Measurements from ENCODE around the gene B4GALNT2.
"Not testable (repeated sequence)": the region's sequence is repeated elsewhere in the genome, so short reads cannot be mapped to it uniquely, and the experiment has no call there.

B4GALNT2 gene, protein sequence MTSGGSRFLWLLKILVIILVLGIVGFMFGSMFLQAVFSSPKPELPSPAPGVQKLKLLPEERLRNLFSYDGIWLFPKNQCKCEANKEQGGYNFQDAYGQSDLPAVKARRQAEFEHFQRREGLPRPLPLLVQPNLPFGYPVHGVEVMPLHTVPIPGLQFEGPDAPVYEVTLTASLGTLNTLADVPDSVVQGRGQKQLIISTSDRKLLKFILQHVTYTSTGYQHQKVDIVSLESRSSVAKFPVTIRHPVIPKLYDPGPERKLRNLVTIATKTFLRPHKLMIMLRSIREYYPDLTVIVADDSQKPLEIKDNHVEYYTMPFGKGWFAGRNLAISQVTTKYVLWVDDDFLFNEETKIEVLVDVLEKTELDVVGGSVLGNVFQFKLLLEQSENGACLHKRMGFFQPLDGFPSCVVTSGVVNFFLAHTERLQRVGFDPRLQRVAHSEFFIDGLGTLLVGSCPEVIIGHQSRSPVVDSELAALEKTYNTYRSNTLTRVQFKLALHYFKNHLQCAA

DNA sequence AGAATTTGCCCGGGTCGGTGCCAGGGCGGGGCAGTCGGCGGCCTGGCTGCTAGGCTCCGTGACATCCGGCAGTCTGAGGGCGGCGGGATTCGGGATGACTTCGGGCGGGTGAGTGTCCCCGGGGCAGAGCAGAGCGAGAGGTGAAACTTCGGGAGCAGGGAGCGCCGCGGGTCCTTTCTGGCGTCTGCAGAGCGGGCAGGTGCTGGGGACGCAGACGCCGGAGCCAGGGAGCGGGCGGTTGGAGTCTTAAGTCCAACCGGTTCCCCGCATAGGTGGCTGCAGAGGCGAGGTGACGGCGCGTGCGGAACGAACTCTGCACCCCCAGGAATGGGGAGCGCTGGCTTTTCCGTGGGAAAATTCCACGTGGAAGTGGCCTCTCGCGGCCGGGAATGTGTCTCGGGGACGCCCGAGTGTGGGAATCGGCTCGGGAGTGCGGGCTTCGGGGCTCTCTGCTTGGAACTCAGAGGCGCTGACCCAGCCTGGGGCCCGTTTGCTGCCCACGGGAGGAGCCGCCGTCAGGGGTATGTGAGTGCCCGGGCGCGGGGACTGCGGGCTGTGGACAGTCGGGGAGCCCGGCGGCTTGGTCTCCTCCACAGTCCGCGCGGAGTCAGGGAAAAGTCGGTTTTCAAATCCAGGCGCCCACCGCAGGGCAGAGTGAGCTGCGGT lies at the start of gene B4GALNT2:
TSS of gene B4GALNT2 (plus strand) at position 71 of the 666 bp plus-strand sequence. CDS start at position 95, 24 bp downstream.
- no peak for DNase-seq (ENCODE audit: low spot score)

DNA sequence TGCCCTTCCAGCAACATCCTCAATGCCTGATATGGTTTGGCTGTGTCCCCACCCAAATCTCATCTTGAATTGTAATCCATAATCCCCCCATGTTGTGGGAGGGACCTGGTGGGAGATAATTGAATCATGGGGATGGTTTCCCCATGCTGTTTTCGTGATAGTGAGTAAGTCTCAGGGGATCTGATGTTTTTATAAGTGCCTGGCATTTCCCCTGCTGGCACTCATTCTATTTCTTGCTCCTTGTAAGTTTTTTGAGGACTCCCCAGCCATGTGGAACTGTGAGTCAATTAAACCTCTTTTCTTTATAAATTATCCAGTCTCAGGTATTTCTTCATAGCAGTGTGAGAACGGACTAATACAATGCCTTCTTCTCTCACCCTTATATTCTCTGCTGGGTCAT lies 47.5 kb upstream of the B4GALNT2 start:
- not testable (repeated sequence) for DNase-seq (ENCODE audit: low spot score)

DNA sequence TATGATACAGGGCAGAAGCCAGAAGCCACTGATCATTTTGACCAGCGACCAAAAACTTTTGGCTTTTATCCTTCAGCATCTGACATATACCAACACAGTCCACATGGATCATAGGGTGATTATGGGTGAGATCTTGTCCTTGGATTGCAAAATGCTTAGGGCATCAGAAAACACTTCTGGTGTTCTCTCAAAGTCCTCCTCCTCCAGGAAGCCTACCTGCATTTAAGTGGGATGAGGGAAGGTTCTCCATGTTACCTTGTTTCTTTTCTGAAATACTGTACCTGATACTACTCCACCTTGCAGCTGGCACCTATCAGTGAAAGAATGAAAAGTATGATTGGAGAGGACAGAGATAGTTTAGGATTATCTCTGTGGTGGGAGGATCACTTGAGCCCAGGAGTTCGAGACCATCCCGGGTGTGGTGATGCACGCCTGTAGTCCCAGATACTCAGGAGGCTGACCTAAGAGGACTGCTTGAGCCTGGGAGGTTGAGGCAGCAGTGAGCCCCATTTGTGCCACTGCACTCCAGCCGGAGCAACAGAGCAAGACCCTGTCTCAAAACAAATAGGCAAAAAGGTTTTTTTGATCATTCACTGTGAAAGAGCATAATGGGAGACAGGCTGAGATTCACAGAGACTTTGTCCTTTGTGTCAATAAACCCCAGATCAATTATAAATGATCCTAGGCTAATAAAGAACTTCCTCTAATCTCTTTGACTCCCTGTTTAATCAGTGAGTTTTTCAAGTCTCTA lies 46.8 kb upstream of the B4GALNT2 start:
- DNase-seq (ENCODE audit: low spot score): no peak

DNA sequence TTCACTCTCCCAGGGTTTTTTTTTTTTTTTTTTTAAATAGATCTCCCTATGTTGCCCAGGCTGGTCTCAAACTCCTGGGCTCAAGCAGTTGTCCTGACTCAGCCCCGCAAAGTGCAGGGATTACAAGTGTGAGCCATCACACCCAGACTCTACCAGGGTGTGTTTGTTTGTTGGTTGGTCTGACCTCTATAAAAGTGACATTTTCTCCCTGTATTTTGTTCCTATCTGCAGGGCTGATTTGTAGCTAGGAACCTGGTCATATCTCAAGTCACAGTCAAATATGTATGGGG lies 46.3 kb upstream of the B4GALNT2 start:
- DNase-seq (ENCODE audit: low spot score): no peak

DNA sequence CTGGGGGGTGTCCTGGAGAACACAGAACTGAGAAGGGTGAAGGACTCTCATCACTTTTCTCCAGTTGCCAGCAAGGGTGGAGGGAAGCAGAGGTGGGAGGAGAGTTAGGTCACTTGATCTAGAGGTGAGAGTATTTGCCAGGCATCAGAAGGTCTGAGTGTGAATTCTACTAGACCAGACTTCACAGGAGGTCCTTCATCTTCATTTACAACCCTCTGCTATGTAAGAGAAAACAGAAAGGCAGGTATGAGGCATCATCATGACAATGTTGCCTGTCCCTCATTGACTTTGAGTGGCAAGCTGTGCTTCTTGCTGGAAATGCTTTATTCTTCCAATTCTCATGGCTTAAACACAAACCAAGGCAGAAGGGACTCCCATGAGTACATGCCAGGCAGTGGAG lies 45.9 kb upstream of the B4GALNT2 start:
- DNase-seq (ENCODE audit: low spot score): no peak

DNA sequence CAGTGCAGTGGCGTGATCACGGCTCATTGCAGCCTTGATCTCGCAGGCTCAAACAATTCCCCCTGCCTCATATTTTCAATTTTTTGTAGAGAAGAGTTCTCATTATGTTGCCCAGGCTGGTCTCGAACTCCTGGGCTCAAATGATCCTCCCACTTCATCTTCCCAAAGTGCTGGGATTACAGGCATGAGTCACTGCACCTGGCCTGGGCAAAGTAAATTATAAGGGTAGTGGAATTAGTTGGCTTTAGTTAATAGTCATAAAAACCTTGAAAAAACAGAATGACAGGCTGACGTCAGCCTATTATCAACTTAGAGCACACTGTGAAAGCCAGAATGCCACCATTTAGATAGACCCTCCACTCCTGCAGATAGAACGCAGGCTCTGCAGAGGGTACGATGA lies 43.5 kb upstream of the B4GALNT2 start:
- DNase-seq (ENCODE audit: low spot score): no peak

DNA sequence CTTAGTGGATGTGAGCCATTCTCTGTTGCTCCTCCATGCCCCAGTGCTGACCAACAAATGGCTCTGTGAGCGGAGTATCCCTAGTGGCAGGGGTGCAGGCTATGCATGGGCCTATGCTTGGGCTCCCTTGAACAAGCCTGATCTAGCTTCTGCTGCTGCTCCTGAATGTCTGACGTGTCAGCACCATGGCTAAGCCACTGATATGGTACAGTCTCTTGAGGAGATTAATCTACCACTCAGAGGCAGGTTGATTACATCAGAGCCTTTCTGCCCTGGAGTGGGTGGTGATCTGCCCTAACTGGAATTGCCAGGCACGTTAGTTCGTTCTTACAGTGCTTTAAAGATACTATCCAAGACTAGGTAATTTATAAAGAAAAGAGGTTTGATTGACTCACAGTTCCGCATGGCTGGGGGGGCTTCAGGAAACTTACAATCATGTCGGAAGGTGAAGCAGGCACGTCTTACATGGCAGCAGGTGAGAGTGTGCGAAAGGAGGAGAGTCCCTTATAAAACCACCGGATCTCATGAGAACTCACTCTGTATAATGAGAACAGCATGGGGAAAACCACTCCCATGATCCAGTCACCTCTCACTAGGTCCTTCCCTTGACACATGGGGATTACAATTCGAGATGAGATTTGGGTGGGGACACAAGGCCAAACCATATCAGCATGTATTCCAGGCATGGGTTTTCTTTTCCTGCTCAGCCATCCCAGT lies 41.5 kb upstream of the B4GALNT2 start:
- DNase-seq (ENCODE audit: low spot score): no peak

DNA sequence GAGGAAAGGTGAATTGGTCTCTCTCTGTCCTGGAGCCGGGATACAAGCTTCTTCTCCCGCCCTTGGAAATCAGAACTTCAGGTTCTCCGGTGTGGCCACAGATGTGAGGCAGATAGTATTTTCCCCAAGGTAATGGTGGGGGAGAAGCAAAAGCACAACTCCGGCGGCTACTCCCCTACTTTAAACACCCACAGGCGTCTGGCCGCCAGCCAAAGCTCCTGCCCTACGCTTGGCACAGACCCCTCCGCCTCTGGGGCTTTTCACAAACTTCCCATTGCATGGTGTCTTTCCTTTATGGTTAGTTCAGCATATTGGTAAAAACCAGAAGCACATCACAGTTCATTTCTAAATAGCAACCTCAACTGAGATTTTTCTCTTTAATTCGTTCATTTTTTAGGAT lies 39.4 kb upstream of the B4GALNT2 start:
- DNase-seq (ENCODE audit: low spot score): no peak

DNA sequence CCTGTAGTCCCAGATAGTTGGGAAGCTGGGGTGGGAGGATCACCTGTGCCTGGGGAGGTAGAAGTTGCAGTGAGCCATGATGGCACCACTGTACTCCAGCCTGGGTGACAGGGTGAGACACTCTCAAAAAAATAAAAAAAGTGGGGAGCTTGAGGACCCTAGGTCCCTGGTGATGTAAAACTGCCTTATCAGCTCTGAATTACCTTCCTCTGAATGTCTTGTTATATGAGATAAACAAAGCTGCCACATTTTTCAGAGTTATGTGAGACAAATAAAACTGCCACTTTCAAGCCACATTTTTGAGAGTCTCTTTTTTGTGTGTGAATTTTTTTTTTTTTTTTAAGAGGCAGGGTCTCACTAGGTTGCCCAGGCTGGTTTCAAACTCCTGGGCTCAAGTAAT lies 32.0 kb upstream of the B4GALNT2 start:
- DNase-seq (ENCODE audit: low spot score): no peak

DNA sequence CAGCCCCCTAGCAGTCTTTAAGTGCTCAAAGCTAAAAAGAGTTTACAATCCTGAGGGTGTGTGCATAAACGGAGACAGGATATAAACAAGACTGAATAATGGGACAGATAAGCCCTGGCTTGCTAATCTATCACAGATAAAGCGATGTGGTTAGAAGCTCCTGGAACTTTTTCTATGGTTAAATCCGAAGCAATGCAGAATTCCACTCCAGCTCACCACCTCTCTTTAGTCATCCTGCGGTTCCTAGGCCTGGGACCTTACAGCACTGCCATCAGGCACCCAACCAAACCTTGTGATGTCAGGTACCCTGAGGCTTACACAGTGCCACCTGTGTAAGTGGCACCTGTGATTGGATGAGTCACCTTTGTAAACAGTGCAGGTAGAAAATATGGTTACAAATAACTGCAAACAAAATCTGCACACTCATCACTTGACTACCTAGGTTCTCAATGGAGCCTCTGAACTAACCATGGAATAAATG lies 31.5 kb upstream of the B4GALNT2 start:
- DNase-seq (ENCODE audit: low spot score): no peak

DNA sequence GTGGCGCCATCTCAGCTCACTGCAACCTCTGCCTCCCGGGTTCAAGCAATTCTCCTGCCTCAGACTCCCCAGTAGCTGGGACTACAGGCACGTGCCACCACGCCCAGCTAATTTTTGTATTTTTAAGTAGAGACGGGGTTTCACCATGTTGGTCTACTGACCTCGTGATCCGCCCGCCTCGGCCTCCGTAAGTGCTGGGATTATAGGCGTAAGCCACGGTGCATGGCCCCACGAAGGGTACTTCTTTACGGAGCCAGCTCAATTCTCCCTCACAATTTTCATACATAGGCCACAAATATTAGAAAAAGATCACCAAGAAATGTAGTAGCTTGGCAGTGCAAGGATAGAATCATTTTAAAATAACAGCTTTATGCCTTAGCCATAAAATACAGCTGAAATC lies 29.2 kb upstream of the B4GALNT2 start:
- DNase-seq (ENCODE audit: low spot score): not testable (repeated sequence)

DNA sequence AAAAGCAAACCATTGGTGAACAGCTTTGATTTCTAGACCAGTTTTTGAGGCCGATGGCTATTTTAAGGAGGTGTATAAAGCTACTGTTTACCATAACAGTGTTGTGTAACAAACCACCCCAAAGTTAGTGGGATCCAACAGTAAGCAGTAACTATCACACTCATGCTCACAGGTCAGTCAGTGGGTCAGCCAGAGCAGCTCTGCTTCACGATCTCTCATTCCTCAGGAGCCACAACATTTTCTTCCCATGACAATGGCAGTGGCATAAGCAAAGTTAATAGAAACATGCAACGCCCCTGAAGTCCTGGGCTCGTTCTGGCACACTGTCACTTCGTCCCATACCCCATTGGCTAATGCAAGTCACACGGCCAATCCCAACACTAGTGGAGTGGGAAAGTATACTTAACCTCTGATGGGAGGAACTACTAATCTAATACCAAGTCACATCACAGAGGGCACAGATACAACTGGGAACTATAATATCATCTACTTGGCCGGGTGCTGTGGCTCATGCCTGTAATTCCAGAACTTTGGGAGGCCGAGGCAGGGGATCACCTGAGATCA lies 28.0 kb upstream of the B4GALNT2 start:
- DNase-seq (ENCODE audit: low spot score): no peak

DNA sequence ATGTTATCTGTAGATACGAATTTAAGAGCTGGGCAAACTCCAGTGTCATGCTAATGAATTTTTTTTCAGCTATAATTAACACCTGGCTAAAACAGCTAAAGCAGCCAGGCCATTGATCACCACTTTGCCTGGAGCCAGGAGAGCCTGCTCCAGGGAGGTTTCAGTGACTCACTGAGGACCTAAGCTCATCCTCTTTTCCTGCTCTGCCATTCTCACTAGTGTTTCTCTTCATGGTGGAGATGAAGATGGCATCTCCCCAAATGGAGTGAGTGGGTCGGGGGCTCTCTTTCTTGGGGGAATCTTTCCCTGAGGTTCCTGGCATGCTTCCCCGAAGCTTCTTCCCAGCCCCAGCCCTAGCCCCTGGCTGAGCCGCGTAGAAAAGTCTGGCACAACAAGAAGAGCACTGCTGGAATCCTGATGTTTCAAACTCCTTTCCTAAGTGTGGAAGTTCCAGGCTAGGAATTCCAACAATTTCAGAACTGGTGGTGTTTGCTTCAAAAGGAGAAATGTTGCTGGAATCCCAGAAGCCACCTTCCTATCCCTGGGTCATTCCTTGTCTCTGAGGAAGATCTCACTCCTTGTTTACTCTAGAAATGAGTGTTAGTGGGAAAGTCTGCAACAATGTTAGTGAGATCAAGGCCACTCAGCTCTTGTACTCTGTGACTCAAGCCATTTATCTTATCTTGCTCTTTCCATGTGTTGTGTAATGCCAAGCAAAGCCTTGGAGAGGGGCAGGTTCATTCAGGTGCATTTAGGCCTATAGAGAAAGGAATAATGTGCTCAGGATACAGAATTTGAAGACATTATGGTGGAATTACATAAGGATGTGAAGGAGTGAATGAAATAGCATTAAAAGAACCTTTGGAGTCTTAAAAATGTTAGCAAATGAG lies 26.0 kb upstream of the B4GALNT2 start:
- DNase-seq (ENCODE audit: low spot score): no peak

DNA sequence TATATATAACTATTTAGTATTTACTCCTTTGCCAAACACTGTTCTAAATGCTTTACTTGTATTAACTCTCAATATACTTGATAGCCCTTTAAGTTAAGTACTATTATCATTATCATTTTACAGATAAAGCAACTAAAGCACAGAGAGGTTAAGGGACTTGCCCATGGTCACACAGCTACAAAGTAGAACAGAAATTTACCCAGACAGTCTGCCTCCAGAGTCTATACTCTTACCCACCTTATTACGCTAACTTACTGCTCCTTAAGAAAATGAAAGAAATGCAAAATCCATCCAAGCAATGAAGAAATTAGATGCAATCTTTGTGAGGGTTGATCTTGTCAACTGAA lies 25.4 kb upstream of the B4GALNT2 start:
- no peak for DNase-seq (ENCODE audit: low spot score)

DNA sequence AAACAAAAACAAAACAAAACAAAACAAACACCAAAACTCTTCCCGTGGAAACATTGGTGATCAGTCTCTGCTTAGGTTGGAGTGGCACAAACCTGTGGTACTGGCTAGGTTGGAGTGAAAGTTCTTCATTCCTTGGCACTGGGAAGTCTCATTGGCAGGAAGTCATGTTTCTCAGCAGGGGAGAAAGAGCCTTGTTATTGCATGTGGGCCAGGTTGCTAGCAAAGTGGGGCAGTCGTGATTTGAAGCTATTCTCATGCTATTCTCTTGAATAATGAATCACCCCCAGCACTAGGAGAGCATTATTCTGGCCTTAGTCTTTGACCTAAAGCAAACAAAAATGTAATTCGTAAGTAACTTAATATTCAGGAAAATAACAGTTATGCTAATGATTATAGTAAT lies 24.3 kb upstream of the B4GALNT2 start:
- DNase-seq (ENCODE audit: low spot score): no peak

DNA sequence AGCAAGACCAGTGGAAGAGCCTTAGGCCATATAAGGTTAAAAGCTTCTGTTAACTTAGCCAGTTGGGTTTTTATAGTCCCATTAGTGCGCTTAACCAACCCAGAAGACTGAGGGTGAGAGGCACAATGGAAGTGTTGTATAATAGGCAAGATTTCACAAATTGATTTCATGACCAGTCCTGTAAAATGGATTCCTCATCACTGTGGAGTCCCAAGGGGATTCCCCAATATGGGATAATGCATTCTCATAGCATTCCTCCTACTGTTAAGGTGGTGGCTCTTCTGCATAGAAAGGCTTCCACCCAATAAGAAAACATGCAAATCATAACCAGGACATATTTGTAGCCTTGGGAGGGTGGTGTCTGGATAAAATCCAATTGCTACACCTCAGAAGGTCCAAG lies 22.1 kb upstream of the B4GALNT2 start:
- DNase-seq (ENCODE audit: low spot score): no peak

DNA sequence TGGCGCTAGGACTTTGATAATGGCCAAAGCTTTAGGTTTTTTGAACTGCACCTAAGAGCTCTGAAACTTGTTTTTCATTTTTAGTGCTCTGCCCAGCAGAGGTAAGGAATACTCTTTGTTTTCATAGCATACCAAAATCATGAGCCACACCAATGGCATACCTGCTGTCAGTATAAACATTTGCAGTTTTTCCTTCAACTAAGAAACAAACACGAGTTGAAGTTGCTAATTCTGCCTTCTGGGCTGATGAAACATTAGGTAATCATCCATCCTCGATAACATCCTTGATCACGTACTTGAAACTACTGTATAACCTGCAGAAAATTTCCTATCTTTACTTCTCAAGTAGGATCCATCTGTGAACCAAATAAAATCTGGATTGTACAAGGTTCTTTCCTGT lies 20.6 kb upstream of the B4GALNT2 start:
- DNase-seq (ENCODE audit: low spot score): no peak

DNA sequence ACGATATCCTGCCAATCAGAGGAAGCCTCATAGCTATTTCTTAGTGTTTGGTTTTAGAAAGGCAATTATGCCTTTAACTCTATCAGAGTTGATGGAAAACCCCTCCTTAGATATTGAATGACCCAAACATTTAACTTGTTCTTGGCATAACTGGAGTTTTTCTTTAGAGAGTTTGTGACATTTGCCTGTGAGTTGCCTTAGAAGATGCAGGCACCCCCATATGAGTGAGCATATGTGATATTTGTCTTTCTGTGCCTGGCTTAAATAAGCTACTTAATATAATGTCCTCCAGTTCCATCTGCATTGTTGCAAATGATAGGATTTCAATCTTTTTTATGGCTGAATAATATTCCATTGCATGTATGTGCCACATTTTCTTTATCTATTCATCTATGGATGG lies 19.6 kb upstream of the B4GALNT2 start:
- no peak for DNase-seq (ENCODE audit: low spot score)

DNA sequence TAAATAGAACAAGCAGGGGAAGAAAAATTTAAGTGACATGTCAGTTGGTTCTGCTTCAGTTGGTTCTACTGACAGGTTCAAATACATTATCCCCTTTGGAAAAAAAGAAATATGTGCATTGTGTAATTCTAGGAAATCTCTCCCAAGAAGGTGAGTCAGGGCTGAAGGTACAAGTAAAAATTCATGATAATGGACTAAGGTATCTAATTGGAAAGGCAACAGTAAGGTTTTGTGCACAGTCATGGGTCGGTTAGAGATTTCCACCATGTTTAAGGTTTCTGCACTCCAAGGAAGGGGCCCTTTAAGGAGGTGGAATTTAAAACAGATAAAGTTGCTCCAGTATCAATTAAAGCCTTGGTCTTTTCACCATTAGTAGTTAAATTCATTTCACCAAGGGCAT lies 17.9 kb upstream of the B4GALNT2 start:
- DNase-seq (ENCODE audit: low spot score): no peak

DNA sequence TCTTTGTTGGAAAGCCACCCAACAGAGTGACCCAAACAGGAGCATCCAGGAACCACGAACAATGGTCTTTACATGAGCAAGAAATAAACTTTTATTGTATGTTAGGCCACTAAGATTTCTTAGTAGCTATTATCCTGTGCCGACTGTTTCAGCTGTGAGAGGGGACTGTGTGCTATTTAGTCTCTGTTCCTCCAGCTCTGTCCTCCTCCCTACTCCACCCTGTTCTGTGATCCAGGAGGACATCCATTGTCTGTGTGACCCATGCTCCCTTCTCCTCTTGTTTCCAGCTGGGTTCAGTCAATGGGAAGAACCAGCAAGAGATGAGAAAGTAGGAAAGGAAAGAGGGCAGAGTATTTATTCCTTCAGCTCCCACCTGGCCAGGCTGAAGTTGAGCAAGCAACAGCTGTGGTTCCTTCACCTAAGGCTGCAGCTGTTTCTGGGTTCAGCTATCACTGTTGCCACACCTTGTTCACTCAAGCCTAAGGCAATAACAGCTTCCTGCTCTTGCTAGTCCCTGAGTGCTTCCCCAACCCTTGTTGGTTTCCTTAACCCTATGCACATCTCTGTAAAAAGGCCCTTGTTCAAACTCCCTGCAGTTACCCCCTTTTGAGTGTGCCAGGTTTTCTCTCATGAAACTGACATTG lies 14.9 kb upstream of the B4GALNT2 start:
- no peak for DNase-seq (ENCODE audit: low spot score)
